ENCODE measurements around the gene SRGAP3.

The SRGAP3 gene

GRCh38 chr3:9125278-9125951 lies 124.0 kb downstream of the SRGAP3 start:
- Histone ChIP-seq H3K27ac (ENCODE audit: insufficient read depth in 1 of 2, low read depth in 1 of 2, low read length in 2 of 2, poor library complexity in 1 of 2, severe bottlenecking in 2 of 2) (no peak overlapping the region), H3K27me3 (replicated peaks in 2 of 5; ENCODE audit: control insufficient read depth in 4 of 5, insufficient read depth in 5 of 5, low read length in 4 of 5) (no peaks in the 10 kb centered on the region), H3K36me3 (ENCODE audit: control insufficient read depth in 4 of 4, insufficient read depth in 4 of 4, low read length in 3 of 4) (no peaks in the 10 kb centered on the region), H3K4me1 (ENCODE audit: control extremely low read depth in 1 of 4, control insufficient read depth in 4 of 4, insufficient read depth in 4 of 4, low read length in 3 of 4) (peaks cover 0 to 5% (median 0%) of the 10 kb centered on the region in 4 experiments), H3K4me3 (ENCODE audit: control insufficient read depth in 1 of 7, extremely low read depth in 1 of 7, insufficient read depth in 4 of 7, low read depth in 2 of 7, low read length in 6 of 7) (no peak overlapping the region), H3K9me3 (ENCODE audit: control extremely low read depth in 1 of 5, control insufficient read depth in 4 of 5, insufficient read depth in 2 of 5, low read depth in 1 of 5, low read length in 4 of 5) (no peaks in the 10 kb centered on the region)
- WGBS (ENCODE audit: insufficient coverage): 89% methylated on average over 4 of the region's 7 CpGs
- no peak for DNase-seq
- CTCF ChIA-PET: no interaction called here
- POLR2A ChIA-PET: no interaction called here

- Histone ChIP-seq H3K36me3 (ENCODE audit: control insufficient read depth in 4 of 4, insufficient read depth in 4 of 4, low read length in 3 of 4) (no peaks in the 10 kb centered on the region), H3K4me3 (ENCODE audit: control insufficient read depth in 1 of 7, extremely low read depth in 1 of 7, insufficient read depth in 4 of 7, low read depth in 2 of 7, low read length in 6 of 7) (no peak overlapping the region), H3K9me3 (ENCODE audit: control extremely low read depth in 1 of 5, control insufficient read depth in 4 of 5, insufficient read depth in 2 of 5, low read depth in 1 of 5, low read length in 4 of 5) (peaks cover 0 to 3% (median 0%) of the 10 kb centered on the region in 5 experiments), H3K4me1 (ENCODE audit: control extremely low read depth in 1 of 4, control insufficient read depth in 4 of 4, insufficient read depth in 4 of 4, low read length in 3 of 4) (peaks cover 0 to 5% (median 0%) of the 10 kb centered on the region in 4 experiments), H3K27me3 (replicated peaks in 2 of 5; ENCODE audit: control insufficient read depth in 4 of 5, insufficient read depth in 5 of 5, low read length in 4 of 5) (no peaks in the 10 kb centered on the region), H3K27ac (ENCODE audit: insufficient read depth in 1 of 2, low read depth in 1 of 2, low read length in 2 of 2, poor library complexity in 1 of 2, severe bottlenecking in 2 of 2) (no peak overlapping the region)
- POLR2A ChIA-PET: no interaction called here
- DNase-seq: no peak
- 97% methylated on average over 10 of the region's 15 CpGs for WGBS (ENCODE audit: insufficient coverage)
- CTCF ChIA-PET: interaction anchor here (1.5 kb wide), 1 partner anchor 13 kb away, joined by 3 read pairs; no protein-coding TSS in a partner anchor
Measured at GRCh38 chr3:9124730-9125129, 124.7 kb downstream of the SRGAP3 start.

GRCh38 chr3:9123840-9124239 lies 125.6 kb downstream of the SRGAP3 start:
- ChIA-PET CTCF (interaction anchor here (1.5 kb wide), 1 partner anchor 12 kb away, joined by 3 read pairs; no protein-coding TSS in a partner anchor), POLR2A (no interaction called here)
- Histone ChIP-seq H3K27ac (ENCODE audit: insufficient read depth in 1 of 2, low read depth in 1 of 2, low read length in 2 of 2, poor library complexity in 1 of 2, severe bottlenecking in 2 of 2) (no peak overlapping the region), H3K4me3 (ENCODE audit: control insufficient read depth in 1 of 7, extremely low read depth in 1 of 7, insufficient read depth in 4 of 7, low read depth in 2 of 7, low read length in 6 of 7) (no peak overlapping the region), H3K27me3 (replicated peaks in 2 of 5; ENCODE audit: control insufficient read depth in 4 of 5, insufficient read depth in 5 of 5, low read length in 4 of 5) (no peaks in the 10 kb centered on the region), H3K9me3 (ENCODE audit: control extremely low read depth in 1 of 5, control insufficient read depth in 4 of 5, insufficient read depth in 2 of 5, low read depth in 1 of 5, low read length in 4 of 5) (peaks cover 0 to 3% (median 0%) of the 10 kb centered on the region in 5 experiments), H3K4me1 (ENCODE audit: control extremely low read depth in 1 of 4, control insufficient read depth in 4 of 4, insufficient read depth in 4 of 4, low read length in 3 of 4) (peaks cover 0 to 14% (median 4%) of the 10 kb centered on the region in 4 experiments), H3K36me3 (ENCODE audit: control insufficient read depth in 4 of 4, insufficient read depth in 4 of 4, low read length in 3 of 4) (no peaks in the 10 kb centered on the region)
- no peak for DNase-seq
- WGBS (ENCODE audit: insufficient coverage): 95% methylated on average over 3 of the region's 4 CpGs

GRCh38 chr3:9122732-9123364 lies 126.6 kb downstream of the SRGAP3 start:
- Histone ChIP-seq H3K4me1 (ENCODE audit: control extremely low read depth in 1 of 4, control insufficient read depth in 4 of 4, insufficient read depth in 4 of 4, low read length in 3 of 4) (peaks cover 0 to 19% (median 4%) of the 10 kb centered on the region in 4 experiments), H3K27me3 (replicated peaks in 2 of 5; ENCODE audit: control insufficient read depth in 4 of 5, insufficient read depth in 5 of 5, low read length in 4 of 5) (no peaks in the 10 kb centered on the region), H3K4me3 (ENCODE audit: control insufficient read depth in 1 of 7, extremely low read depth in 1 of 7, insufficient read depth in 4 of 7, low read depth in 2 of 7, low read length in 6 of 7) (no peak overlapping the region), H3K27ac (ENCODE audit: insufficient read depth in 1 of 2, low read depth in 1 of 2, low read length in 2 of 2, poor library complexity in 1 of 2, severe bottlenecking in 2 of 2) (no peak overlapping the region), H3K9me3 (ENCODE audit: control extremely low read depth in 1 of 5, control insufficient read depth in 4 of 5, insufficient read depth in 2 of 5, low read depth in 1 of 5, low read length in 4 of 5) (peaks cover 0 to 3% (median 0%) of the 10 kb centered on the region in 5 experiments), H3K36me3 (ENCODE audit: control insufficient read depth in 4 of 4, insufficient read depth in 4 of 4, low read length in 3 of 4) (no peaks in the 10 kb centered on the region)
- ChIA-PET POLR2A (no interaction called here), CTCF (no interaction called here)
- no peak for DNase-seq
- 95% methylated on average over 3 of the region's 7 CpGs for WGBS (ENCODE audit: insufficient coverage)

- no peak overlapping the region for H3K4me3 ChIP-seq (ENCODE audit: control insufficient read depth in 1 of 7, extremely low read depth in 1 of 7, insufficient read depth in 4 of 7, low read depth in 2 of 7, low read length in 6 of 7)
- CTCF ChIA-PET: no interaction called here
- H3K9me3 ChIP-seq (ENCODE audit: control extremely low read depth in 1 of 5, control insufficient read depth in 4 of 5, insufficient read depth in 2 of 5, low read depth in 1 of 5, low read length in 4 of 5): peaks cover 0 to 3% (median 0%) of the 10 kb centered on the region in 5 experiments
- H3K27ac ChIP-seq (ENCODE audit: insufficient read depth in 1 of 2, low read depth in 1 of 2, low read length in 2 of 2, poor library complexity in 1 of 2, severe bottlenecking in 2 of 2): no peak overlapping the region
- POLR2A ChIA-PET: no interaction called here
- DNase-seq: no peak
- peaks cover 0 to 19% (median 4%) of the 10 kb centered on the region in 4 experiments for H3K4me1 ChIP-seq (ENCODE audit: control extremely low read depth in 1 of 4, control insufficient read depth in 4 of 4, insufficient read depth in 4 of 4, low read length in 3 of 4)
- whole genome bisulfite sequencing (ENCODE audit: insufficient coverage): 98% methylated on average over 11 of the region's 11 CpGs
- H3K36me3 ChIP-seq (ENCODE audit: control insufficient read depth in 4 of 4, insufficient read depth in 4 of 4, low read length in 3 of 4): no peaks in the 10 kb centered on the region
- no peaks in the 10 kb centered on the region for H3K27me3 ChIP-seq (replicated peaks in 2 of 5; ENCODE audit: control insufficient read depth in 4 of 5, insufficient read depth in 5 of 5, low read length in 4 of 5)
Measured at GRCh38 chr3:9121366-9122001, 128.0 kb downstream of the SRGAP3 start.

DNA sequence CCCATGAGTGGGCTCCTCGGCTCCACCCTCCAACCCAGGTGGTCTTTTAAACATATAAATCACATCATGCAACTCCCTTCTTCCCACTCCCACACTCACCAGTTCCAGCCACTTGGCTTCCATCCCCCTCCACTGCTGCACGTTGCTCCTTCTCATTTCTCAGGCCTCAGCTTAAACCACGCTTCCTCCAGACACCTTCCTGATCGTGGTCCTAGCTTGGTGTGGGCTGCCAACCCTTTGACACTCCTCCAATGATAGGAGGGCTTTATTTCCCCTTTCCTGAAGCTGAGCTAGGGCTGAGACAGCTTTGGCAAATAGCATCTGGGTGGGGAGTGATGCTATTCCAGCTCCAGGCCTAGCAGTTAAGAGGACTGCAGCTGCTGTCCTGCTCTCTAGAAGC lies 130.1 kb downstream of the SRGAP3 start:
- DNase-seq: peak in 2 of 3 donors; percentile 26 to 36
- POLR2A ChIA-PET: no interaction called here
- Histone ChIP-seq H3K27me3 (replicated peaks in 2 of 5; ENCODE audit: control insufficient read depth in 4 of 5, insufficient read depth in 5 of 5, low read length in 4 of 5) (no peaks in the 10 kb centered on the region), H3K27ac (ENCODE audit: insufficient read depth in 1 of 2, low read depth in 1 of 2, low read length in 2 of 2, poor library complexity in 1 of 2, severe bottlenecking in 2 of 2) (no peak overlapping the region), H3K4me3 (ENCODE audit: control insufficient read depth in 1 of 7, extremely low read depth in 1 of 7, insufficient read depth in 4 of 7, low read depth in 2 of 7, low read length in 6 of 7) (no peak overlapping the region), H3K4me1 (ENCODE audit: control extremely low read depth in 1 of 4, control insufficient read depth in 4 of 4, insufficient read depth in 4 of 4, low read length in 3 of 4) (peaks cover 0 to 19% (median 4%) of the 10 kb centered on the region in 4 experiments), H3K36me3 (ENCODE audit: control insufficient read depth in 4 of 4, insufficient read depth in 4 of 4, low read length in 3 of 4) (no peaks in the 10 kb centered on the region), H3K9me3 (ENCODE audit: control extremely low read depth in 1 of 5, control insufficient read depth in 4 of 5, insufficient read depth in 2 of 5, low read depth in 1 of 5, low read length in 4 of 5) (peaks cover 0 to 3% (median 0%) of the 10 kb centered on the region in 5 experiments)
- CTCF ChIA-PET: interaction anchor here (1.2 to 1.8 kb wide), 4 partner anchors 8 to 142 kb away, joined by 3 to 4 read pairs (median 3); no protein-coding TSS in a partner anchor
- WGBS (ENCODE audit: insufficient coverage): 26% methylated on average over 4 of the region's 4 CpGs

GRCh38 chr3:9118222-9118621 lies 131.2 kb downstream of the SRGAP3 start:
- CTCF ChIA-PET: no interaction called here
- WGBS (ENCODE audit: insufficient coverage): 100% methylated on average over 2 of the region's 2 CpGs
- POLR2A ChIA-PET: no interaction called here

More at GRCh38 chr3:9118222-9118621, 131.2 kb downstream of the SRGAP3 start:
- peaks cover 0 to 3% (median 0%) of the 10 kb centered on the region in 5 experiments for H3K9me3 ChIP-seq (ENCODE audit: control extremely low read depth in 1 of 5, control insufficient read depth in 4 of 5, insufficient read depth in 2 of 5, low read depth in 1 of 5, low read length in 4 of 5)
- no peaks in the 10 kb centered on the region for H3K36me3 ChIP-seq (ENCODE audit: control insufficient read depth in 4 of 4, insufficient read depth in 4 of 4, low read length in 3 of 4)
- H3K27ac ChIP-seq (ENCODE audit: insufficient read depth in 1 of 2, low read depth in 1 of 2, low read length in 2 of 2, poor library complexity in 1 of 2, severe bottlenecking in 2 of 2): no peak overlapping the region
- H3K27me3 ChIP-seq (replicated peaks in 2 of 5; ENCODE audit: control insufficient read depth in 4 of 5, insufficient read depth in 5 of 5, low read length in 4 of 5): no peaks in the 10 kb centered on the region
- no peak overlapping the region for H3K4me3 ChIP-seq (ENCODE audit: control insufficient read depth in 1 of 7, extremely low read depth in 1 of 7, insufficient read depth in 4 of 7, low read depth in 2 of 7, low read length in 6 of 7)
- H3K4me1 ChIP-seq (ENCODE audit: control extremely low read depth in 1 of 4, control insufficient read depth in 4 of 4, insufficient read depth in 4 of 4, low read length in 3 of 4): peaks cover 0 to 19% (median 4%) of the 10 kb centered on the region in 4 experiments
- no peak for DNase-seq

Measured in common myeloid progenitor, CD34-positive (primary cell).